Brain pericyte (primary cell): ENCODE data around the gene DNAJC5.
A peak's percentile ranks its signal among the peaks of the same experiment; 100 is the strongest.
"Not testable (repeated sequence)": the region's sequence is repeated elsewhere in the genome, so short reads cannot be mapped to it uniquely, and the experiment has no call there.

Experiments used
- DNase-seq: peaks from one replicate; pipeline ENCODE4 v3.0.0-alpha.2; 2012; ENCODE audit warnings: low read depth, low spot score

Gene DNAJC5

GRCh38 chr20:63955281-63955826, 60.4 kb downstream of the DNAJC5 start:
- DNase-seq: no peak

GRCh38 chr20:63955827-63956663, 61.1 kb downstream of the DNAJC5 start, which contains the start of gene UCKL1:
UCKL1 (minus strand) TSS chr20:63956416; CDS start chr20:63956372, 44 bp downstream.
- peak; percentile 79 for DNase-seq

GRCh38 chr20:63956664-63957003, 61.7 kb downstream of the DNAJC5 start:
- no peak for DNase-seq

- DNase-seq: no peak
Measured at GRCh38 chr20:63957004-63957689, 62.2 kb downstream of the DNAJC5 start.

- DNase-seq: no peak
Measured at GRCh38 chr20:63957690-63958441, 62.9 kb downstream of the DNAJC5 start.

- DNase-seq: no peak
Measured at GRCh38 chr20:63958471-63958870, 63.5 kb downstream of the DNAJC5 start.

GRCh38 chr20:63958964-63959698, 64.2 kb downstream of the DNAJC5 start:
- DNase-seq: no peak

- DNase-seq: no peak
Measured at GRCh38 chr20:63959699-63960075, 64.8 kb downstream of the DNAJC5 start.

- DNase-seq: not testable (repeated sequence)
Measured at GRCh38 chr20:63960654-63961621, 66.0 kb downstream of the DNAJC5 start.

GRCh38 chr20:63961664-63962425, 66.9 kb downstream of the DNAJC5 start:
- DNase-seq: no peak

- DNase-seq: no peak
Measured at GRCh38 chr20:63962426-63963347, 67.8 kb downstream of the DNAJC5 start.

GRCh38 chr20:63963348-63963741, 68.4 kb downstream of the DNAJC5 start:
- DNase-seq: no peak

GRCh38 chr20:63963784-63964301, 68.9 kb downstream of the DNAJC5 start:
- DNase-seq: no peak

GRCh38 chr20:63964412-63964811, 69.5 kb downstream of the DNAJC5 start:
- no peak for DNase-seq

- no peak for DNase-seq
Measured at GRCh38 chr20:63966172-63966943, 71.4 kb downstream of the DNAJC5 start.

GRCh38 chr20:63966944-63967322, 72.0 kb downstream of the DNAJC5 start:
- DNase-seq: no peak
